ENCODE data around the gene ZNF804A. TPM values are rescaled to one million over a fixed set of nuclear protein-coding genes. Genes with fewer than 3 reads are reported as not detected.

Gene ZNF804A
- total RNA-seq, 3 donors from 2014 or later (not counting 1 experiment from before 2014, with no cell fraction given), result 0.12 to 0.25 TPM; not detected in 1

DNA sequence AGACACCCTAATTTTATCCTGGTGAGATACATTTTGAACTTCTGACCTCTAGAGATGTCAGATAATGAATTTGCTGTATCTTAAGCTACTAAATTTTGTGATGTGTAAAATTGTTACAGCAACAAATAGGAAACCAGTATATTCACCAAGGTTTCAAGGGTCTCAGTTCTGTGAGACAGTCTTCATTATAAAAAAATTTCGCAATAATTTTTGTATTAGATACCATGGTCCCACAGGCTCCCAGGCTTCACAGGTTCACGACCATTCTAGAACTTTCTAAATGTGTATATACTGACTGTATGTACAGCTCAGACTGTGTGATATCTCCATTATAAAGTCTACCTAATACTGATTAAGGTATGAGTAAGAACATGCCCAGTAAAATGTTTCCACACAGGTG, 181.4 kb downstream of the ZNF804A start:
- no peaks in the 10 kb centered on the region for H3K27me3 ChIP-seq (ENCODE audit: control insufficient read depth, insufficient read depth, low read length)
- Mint-ChIP-seq H3K4me3 (no peak overlapping the region), H3K4me1 (no peaks in the 10 kb centered on the region)

DNA sequence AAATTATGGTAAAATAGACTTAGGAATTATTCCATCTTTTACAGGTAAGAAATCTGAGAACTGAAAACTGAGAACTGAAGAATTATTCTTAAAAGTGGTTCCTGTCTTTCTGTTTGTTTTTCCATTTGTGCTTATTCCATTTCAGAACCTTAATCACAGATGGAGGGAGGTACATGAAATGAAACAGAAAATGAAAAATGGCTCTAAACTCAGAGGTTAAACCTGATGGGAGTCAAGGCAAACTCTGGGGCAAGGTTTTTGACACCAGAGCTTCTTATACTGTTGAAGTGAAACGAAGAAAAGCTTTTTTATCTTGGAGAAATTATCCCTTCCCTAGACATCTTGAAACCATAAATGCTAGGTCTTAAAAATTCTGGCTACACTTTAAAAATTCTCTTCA, 182.1 kb downstream of the ZNF804A start:
- H3K4me1 ChIP-seq (ENCODE audit: control insufficient read depth, insufficient read depth, low read length), result no peaks in the 10 kb centered on the region
- DNase-seq, result no peak
- Mint-ChIP-seq H3K27me3 (ENCODE audit: low read depth in 2 of 2) (no peaks in the 10 kb centered on the region), H3K4me3 (no peak overlapping the region), H3K9me3 (peaks cover 17 to 25% of the 10 kb centered on the region in 2 donors), H3K36me3 (no peaks in the 10 kb centered on the region), H3K4me1 (no peaks in the 10 kb centered on the region), H3K27ac (no peak overlapping the region)
- ATAC-seq, result no peak
- H3K27ac ChIP-seq (ENCODE audit: low read length), result no peak overlapping the region
- intact Hi-C loops (cut with micrococcal nuclease), result no loop called here
- TF ChIP-seq, protein P1, sequence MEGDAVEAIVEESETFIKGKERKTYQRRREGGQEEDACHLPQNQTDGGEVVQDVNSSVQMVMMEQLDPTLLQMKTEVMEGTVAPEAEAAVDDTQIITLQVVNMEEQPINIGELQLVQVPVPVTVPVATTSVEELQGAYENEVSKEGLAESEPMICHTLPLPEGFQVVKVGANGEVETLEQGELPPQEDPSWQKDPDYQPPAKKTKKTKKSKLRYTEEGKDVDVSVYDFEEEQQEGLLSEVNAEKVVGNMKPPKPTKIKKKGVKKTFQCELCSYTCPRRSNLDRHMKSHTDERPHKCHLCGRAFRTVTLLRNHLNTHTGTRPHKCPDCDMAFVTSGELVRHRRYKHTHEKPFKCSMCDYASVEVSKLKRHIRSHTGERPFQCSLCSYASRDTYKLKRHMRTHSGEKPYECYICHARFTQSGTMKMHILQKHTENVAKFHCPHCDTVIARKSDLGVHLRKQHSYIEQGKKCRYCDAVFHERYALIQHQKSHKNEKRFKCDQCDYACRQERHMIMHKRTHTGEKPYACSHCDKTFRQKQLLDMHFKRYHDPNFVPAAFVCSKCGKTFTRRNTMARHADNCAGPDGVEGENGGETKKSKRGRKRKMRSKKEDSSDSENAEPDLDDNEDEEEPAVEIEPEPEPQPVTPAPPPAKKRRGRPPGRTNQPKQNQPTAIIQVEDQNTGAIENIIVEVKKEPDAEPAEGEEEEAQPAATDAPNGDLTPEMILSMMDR (IDR thresholded peaks at IDR 0.05), result no peak
- no peak overlapping the region for H3K4me3 ChIP-seq (ENCODE audit: low read length)
- no CpG with 5 or more reads among the region's 1 CpG for WGBS (ENCODE audit: insufficient coverage)
- no peaks in the 10 kb centered on the region for H3K36me3 ChIP-seq (ENCODE audit: control insufficient read depth, insufficient read depth, low read length)
- no peaks in the 10 kb centered on the region for H3K27me3 ChIP-seq (ENCODE audit: control insufficient read depth, insufficient read depth, low read length)
- H3K9me3 ChIP-seq (ENCODE audit: control insufficient read depth, insufficient read depth, low read length), result no peaks in the 10 kb centered on the region

More for the DNA sequence above, 181.4 kb downstream of the ZNF804A start:
- H3K36me3 Mint-ChIP-seq, result no peaks in the 10 kb centered on the region
- WGBS (ENCODE audit: insufficient coverage), result 100% methylated on average over 1 of the region's 2 CpGs
- TF ChIP-seq, protein P1 (IDR thresholded peaks at IDR 0.05), result no peak
- ATAC-seq, result no peak
- no peak overlapping the region for H3K4me3 ChIP-seq (ENCODE audit: low read length)
- no peak for DNase-seq
- intact Hi-C loops (cut with micrococcal nuclease), result no loop called here
- peaks cover 17 to 25% of the 10 kb centered on the region in 2 donors for H3K9me3 Mint-ChIP-seq
- H3K27ac ChIP-seq (ENCODE audit: low read length), result no peak overlapping the region
- no peaks in the 10 kb centered on the region for H3K9me3 ChIP-seq (ENCODE audit: control insufficient read depth, insufficient read depth, low read length)
- no peaks in the 10 kb centered on the region for H3K4me1 ChIP-seq (ENCODE audit: control insufficient read depth, insufficient read depth, low read length)
- H3K36me3 ChIP-seq (ENCODE audit: control insufficient read depth, insufficient read depth, low read length), result no peaks in the 10 kb centered on the region
- no peaks in the 10 kb centered on the region for H3K27me3 Mint-ChIP-seq (ENCODE audit: low read depth in 2 of 2)
- H3K27ac Mint-ChIP-seq, result no peak overlapping the region

DNA sequence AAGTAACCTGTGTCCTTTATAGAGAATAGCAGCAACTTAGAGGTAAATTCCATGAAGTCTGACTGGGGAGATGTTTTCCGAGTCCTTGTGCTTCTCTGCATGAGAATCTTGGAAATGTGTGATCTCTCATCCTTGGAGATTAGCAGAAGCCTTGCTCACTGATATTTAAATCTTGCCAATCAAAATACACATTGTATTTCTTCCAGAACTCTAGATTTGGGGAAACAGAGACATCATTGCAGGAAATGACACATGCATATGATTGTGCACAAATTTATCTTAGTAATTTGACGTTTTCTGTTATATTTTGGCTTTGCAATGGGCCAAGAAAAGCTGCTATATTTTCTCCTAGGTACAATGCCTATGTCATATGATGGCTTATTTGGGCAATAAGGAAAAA, 182.6 kb downstream of the ZNF804A start:
- no peaks in the 10 kb centered on the region for H3K9me3 ChIP-seq (ENCODE audit: control insufficient read depth, insufficient read depth, low read length)
- Mint-ChIP-seq H3K4me1 (no peaks in the 10 kb centered on the region), H3K4me3 (no peak overlapping the region), H3K27ac (no peak overlapping the region), H3K36me3 (no peaks in the 10 kb centered on the region), H3K27me3 (ENCODE audit: low read depth in 2 of 2) (no peaks in the 10 kb centered on the region), H3K9me3 (peaks cover 17 to 25% of the 10 kb centered on the region in 2 donors)
- no peaks in the 10 kb centered on the region for H3K4me1 ChIP-seq (ENCODE audit: control insufficient read depth, insufficient read depth, low read length)
- H3K27me3 ChIP-seq (ENCODE audit: control insufficient read depth, insufficient read depth, low read length), result no peaks in the 10 kb centered on the region
- no peak overlapping the region for H3K27ac ChIP-seq (ENCODE audit: low read length)
- DNase-seq (no peak), ATAC-seq (no peak)
- no peak overlapping the region for H3K4me3 ChIP-seq (ENCODE audit: low read length)
- TF ChIP-seq, protein P1 (IDR thresholded peaks at IDR 0.05), result no peak
- WGBS (ENCODE audit: insufficient coverage), result 59% methylated on average over 2 of the region's 2 CpGs
- H3K36me3 ChIP-seq (ENCODE audit: control insufficient read depth, insufficient read depth, low read length), result no peaks in the 10 kb centered on the region
- intact Hi-C loops (cut with micrococcal nuclease), result no loop called here

DNA sequence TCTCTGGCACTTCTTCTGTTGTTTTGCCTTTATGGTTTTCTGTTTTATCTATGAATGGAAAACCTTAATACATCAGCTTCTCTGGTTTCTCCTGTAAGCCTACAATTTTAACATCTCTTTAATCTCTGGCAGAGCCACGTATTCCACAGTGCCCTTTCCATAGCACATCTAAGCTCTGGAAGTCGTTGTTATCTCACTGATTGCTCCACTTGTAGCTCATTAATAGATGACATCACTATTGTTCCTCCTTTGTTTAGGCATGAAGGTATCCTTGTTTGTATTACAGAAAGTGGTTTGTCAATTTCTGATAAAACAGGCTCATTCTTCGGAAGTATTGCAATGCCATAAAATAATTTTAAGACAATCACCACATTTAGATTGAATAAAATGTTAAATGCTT, 185.2 kb downstream of the ZNF804A start:
- no peaks in the 10 kb centered on the region for H3K36me3 ChIP-seq (ENCODE audit: control insufficient read depth, insufficient read depth, low read length)
- no peak for ATAC-seq
- Mint-ChIP-seq H3K27me3 (ENCODE audit: low read depth in 2 of 2) (no peaks in the 10 kb centered on the region), H3K27ac (no peak overlapping the region), H3K4me3 (no peak overlapping the region), H3K36me3 (no peaks in the 10 kb centered on the region), H3K4me1 (no peaks in the 10 kb centered on the region), H3K9me3 (peaks cover 21 to 26% of the 10 kb centered on the region in 2 donors)
- no peak overlapping the region for H3K4me3 ChIP-seq (ENCODE audit: low read length)
- H3K4me1 ChIP-seq (ENCODE audit: control insufficient read depth, insufficient read depth, low read length), result no peaks in the 10 kb centered on the region
- intact Hi-C loops (cut with micrococcal nuclease), result no loop called here
- TF ChIP-seq, protein P1 (IDR thresholded peaks at IDR 0.05), result no peak
- DNase-seq, result no peak
- H3K27me3 ChIP-seq (ENCODE audit: control insufficient read depth, insufficient read depth, low read length), result no peaks in the 10 kb centered on the region
- WGBS (ENCODE audit: insufficient coverage), result 85% methylated on average over 2 of the region's 3 CpGs
- no peak overlapping the region for H3K27ac ChIP-seq (ENCODE audit: low read length)
- no peaks in the 10 kb centered on the region for H3K9me3 ChIP-seq (ENCODE audit: control insufficient read depth, insufficient read depth, low read length)
